Measurements from ENCODE around the gene KRTAP9-9. TPM values are rescaled to one million over a fixed set of nuclear protein-coding genes. Genes with fewer than 3 reads are reported as not detected.
"Not testable (repeated sequence)": the region's sequence is repeated elsewhere in the genome, so short reads cannot be mapped to it uniquely, and the experiment has no call there.

The KRTAP9-9 gene
- polyA plus RNA-seq (2013, experiment 1 of 4): not detected
- polyA plus RNA-seq (2013, experiment 2 of 4): not detected
- polyA plus RNA-seq (2013, experiment 3 of 4): not detected
- polyA plus RNA-seq (2013, experiment 4 of 4): not detected

DNA sequence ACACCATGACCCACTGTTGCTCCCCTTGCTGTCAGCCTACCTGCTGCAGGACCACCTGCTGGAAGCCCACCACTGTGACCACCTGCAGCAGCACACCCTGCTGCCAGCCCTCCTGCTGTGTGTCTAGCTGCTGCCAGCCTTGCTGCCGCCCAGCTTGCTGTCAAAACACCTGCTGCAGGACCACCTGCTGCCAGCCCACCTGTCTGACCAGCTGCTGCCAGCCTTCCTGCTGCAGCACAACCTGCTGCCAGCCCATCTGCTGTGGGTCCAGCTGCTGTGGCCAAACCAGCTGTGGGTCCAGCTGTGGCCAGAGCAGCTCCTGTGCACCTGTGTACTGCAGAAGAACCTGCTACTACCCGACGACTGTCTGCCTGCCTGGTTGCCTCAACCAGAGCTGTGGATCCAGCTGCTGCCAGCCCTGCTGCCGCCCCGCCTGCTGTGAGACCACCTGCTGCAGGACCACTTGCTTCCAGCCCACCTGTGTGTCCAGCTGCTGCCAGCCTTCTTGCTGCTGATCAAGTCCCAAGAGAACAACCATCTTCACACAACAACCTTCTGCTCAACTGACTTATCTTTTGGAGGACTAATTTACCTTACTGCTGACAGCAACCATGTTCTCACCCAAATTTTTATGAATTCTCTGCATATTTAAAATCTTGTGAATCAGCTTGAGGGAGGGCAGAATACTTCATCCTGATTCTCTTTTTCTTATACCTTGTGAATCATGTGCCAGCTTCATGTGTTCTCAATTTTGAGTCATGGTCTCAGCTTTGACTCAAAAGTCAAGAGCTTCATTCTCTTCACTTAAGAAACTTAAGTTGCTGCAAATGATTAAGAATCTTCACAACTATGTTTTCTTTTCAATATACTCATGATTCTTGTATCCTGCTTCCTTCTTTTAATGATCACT lies at the start of gene KRTAP9-9:
TSS of gene KRTAP9-9 (plus strand) at position 4 of the 910 bp plus-strand sequence.
- not testable (repeated sequence) for H3K36me3 ChIP-seq (ENCODE audit: control insufficient read depth, insufficient read depth, low read length); H3K4me1 ChIP-seq (ENCODE audit: control insufficient read depth, insufficient read depth, low read length); H3K27me3 ChIP-seq (ENCODE audit: control insufficient read depth, insufficient read depth, low read length, poor library complexity, severe bottlenecking); H3K27ac ChIP-seq (ENCODE audit: insufficient read depth, low read depth, low read length, poor library complexity, severe bottlenecking); H3K9me3 ChIP-seq (ENCODE audit: control insufficient read depth, low read length); H3K4me3 ChIP-seq (ENCODE audit: insufficient read depth, low read depth, low read length)
- 75 to 80% methylated on average over 5 of the region's 5 CpGs for whole genome bisulfite sequencing, 2 experiments

DNA sequence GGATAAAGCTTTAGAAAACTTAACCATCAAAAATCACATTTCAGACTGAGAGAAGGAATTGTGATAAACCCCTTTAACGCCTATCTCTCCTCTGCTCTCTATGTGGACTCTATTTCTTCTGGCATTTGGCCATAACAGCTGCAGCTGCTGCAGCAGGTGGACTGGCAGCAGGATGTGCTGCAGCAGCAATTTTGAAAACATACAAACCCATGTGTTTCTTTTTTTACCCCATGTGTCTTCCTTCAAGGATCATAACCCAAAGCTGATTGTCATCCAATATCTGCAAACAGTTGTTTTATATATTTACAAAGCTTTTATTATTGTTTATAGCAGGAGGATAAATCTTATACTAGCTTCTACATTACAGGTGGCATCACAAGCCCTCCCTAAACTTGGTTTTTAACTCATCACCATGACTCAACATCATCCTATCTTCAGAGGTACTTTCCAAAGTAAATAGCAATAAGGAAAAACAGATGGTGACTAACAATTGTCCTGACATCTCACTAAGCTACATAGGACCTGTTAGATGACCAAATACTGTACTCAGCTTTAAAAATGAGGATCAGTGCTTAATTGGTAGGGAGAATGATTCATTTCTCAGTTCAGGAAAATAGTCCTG lies 43.2 kb upstream of the KRTAP9-9 start:
- H3K36me3 ChIP-seq (ENCODE audit: control insufficient read depth, insufficient read depth, low read length): no peaks in the 10 kb centered on the region
- H3K4me3 ChIP-seq (ENCODE audit: insufficient read depth, low read depth, low read length): no peak overlapping the region
- WGBS, 2 experiments: 92 to 95% methylated on average over 1 of the region's 1 CpG
- H3K9me3 ChIP-seq (ENCODE audit: control insufficient read depth, low read length): no peaks in the 10 kb centered on the region
- H3K27me3 ChIP-seq (ENCODE audit: control insufficient read depth, insufficient read depth, low read length, poor library complexity, severe bottlenecking): no peaks in the 10 kb centered on the region
- no peaks in the 10 kb centered on the region for H3K4me1 ChIP-seq (ENCODE audit: control insufficient read depth, insufficient read depth, low read length)
- no peak overlapping the region for H3K27ac ChIP-seq (ENCODE audit: insufficient read depth, low read depth, low read length, poor library complexity, severe bottlenecking)

DNA sequence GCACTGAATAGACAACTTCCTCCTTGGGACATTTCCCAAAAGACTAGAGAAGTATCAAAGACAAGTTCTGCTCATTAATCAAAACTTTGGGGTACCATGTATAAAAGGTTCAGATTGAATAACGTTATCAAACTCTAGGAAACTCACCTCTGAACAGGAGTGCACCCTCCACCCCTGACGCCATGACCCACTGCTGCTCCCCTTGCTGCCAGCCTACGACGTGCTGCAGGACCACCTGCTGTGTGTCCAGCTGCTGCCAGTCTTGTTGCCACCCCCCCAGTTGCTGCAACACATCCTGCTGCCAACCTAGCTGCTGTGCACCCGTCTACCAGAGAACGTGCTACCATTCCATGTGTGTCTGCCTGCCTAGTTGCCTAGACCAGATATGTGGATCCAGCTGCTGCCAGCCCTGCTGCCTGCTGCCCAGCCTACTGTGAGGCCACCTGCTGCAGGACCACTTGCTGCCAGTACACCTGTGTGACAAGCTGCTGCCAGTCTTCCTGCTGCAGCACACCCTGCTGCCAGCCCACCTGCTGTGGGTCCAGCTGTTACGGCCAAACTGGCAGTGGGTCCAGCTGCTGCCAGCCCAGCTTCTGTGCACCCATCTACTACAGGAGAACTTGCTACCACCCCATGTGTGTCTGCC lies 42.5 kb upstream of the KRTAP9-9 start:
- Histone ChIP-seq H3K27me3 (ENCODE audit: control insufficient read depth, insufficient read depth, low read length, poor library complexity, severe bottlenecking) (no peaks in the 10 kb centered on the region), H3K36me3 (ENCODE audit: control insufficient read depth, insufficient read depth, low read length) (no peaks in the 10 kb centered on the region), H3K4me3 (ENCODE audit: insufficient read depth, low read depth, low read length) (no peak overlapping the region), H3K27ac (ENCODE audit: insufficient read depth, low read depth, low read length, poor library complexity, severe bottlenecking) (no peak overlapping the region), H3K9me3 (ENCODE audit: control insufficient read depth, low read length) (no peaks in the 10 kb centered on the region), H3K4me1 (ENCODE audit: control insufficient read depth, insufficient read depth, low read length) (no peaks in the 10 kb centered on the region)
- WGBS, 2 experiments: 81 to 84% methylated on average over 7 of the region's 7 CpGs

DNA sequence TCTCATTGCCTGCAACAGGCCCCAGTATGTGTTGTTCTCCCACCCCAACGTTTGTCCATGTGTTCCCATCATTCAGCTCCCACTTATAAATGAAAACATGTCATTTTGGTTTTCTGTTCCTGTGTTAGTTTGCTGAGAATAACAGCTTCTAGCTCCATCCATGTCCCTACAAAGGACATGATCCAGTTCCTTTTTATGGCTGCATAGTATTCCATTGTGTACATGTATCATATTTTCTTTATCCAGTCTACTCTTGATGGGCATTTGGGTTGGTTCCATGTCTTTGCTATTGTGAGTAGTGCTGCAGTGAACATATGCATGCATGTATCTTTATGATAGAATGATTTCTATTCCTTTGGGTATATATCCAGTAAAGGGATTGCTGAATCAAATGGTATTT lies 39.5 kb upstream of the KRTAP9-9 start:
- Histone ChIP-seq H3K4me3 (ENCODE audit: insufficient read depth, low read depth, low read length) (no peak overlapping the region), H3K27me3 (ENCODE audit: control insufficient read depth, insufficient read depth, low read length, poor library complexity, severe bottlenecking) (no peaks in the 10 kb centered on the region), H3K9me3 (ENCODE audit: control insufficient read depth, low read length) (no peaks in the 10 kb centered on the region), H3K27ac (ENCODE audit: insufficient read depth, low read depth, low read length, poor library complexity, severe bottlenecking) (no peak overlapping the region), H3K4me1 (ENCODE audit: control insufficient read depth, insufficient read depth, low read length) (no peaks in the 10 kb centered on the region), H3K36me3 (ENCODE audit: control insufficient read depth, insufficient read depth, low read length) (no peaks in the 10 kb centered on the region)
- 80 to 100% methylated on average over 1 of the region's 1 CpG for WGBS, 2 experiments

DNA sequence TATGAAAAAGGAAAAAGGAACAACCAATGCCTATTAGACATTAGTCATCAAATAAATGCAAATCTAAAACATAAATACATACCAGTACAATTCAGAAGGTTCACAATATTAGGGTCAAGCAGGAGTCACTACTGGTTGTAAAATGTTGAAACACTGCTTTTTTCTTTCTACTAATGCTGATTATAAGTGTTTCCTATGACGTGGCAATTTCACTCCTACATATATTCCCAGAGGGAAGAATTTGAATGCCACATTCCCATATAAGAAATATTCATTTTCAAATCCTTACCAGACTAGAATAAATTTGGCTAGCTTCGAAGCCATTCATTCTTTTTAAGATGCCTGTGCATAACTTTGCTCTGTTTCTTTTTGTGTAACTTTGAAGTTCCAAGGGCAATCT lies 31.4 kb upstream of the KRTAP9-9 start:
- no peaks in the 10 kb centered on the region for H3K9me3 ChIP-seq (ENCODE audit: control insufficient read depth, low read length)
- H3K4me3 ChIP-seq (ENCODE audit: insufficient read depth, low read depth, low read length): no peak overlapping the region
- H3K36me3 ChIP-seq (ENCODE audit: control insufficient read depth, insufficient read depth, low read length): no peaks in the 10 kb centered on the region
- no peaks in the 10 kb centered on the region for H3K4me1 ChIP-seq (ENCODE audit: control insufficient read depth, insufficient read depth, low read length)
- no peaks in the 10 kb centered on the region for H3K27me3 ChIP-seq (ENCODE audit: control insufficient read depth, insufficient read depth, low read length, poor library complexity, severe bottlenecking)
- no peak overlapping the region for H3K27ac ChIP-seq (ENCODE audit: insufficient read depth, low read depth, low read length, poor library complexity, severe bottlenecking)
- 86 to 90% methylated on average over 2 of the region's 2 CpGs for WGBS, 2 experiments

DNA sequence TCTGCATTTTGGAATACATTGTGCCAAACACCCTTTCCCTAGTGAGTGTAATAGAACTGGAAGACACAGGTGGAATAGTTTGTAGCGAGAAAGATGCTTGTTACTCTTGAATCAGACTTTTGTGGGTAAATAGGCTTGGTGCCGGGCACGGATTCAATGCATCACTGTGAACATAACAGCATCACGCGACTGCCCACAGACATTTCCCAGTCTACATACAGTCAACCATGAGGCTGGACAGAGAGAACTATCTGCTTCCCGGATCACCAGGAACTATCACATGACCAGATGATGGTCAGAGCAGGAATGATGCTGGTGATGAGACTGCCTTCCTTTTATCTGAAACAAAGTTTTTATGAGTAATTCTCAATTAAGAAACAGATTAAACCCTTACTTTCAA lies 29.1 kb upstream of the KRTAP9-9 start:
- H3K27ac ChIP-seq (ENCODE audit: insufficient read depth, low read depth, low read length, poor library complexity, severe bottlenecking): no peak overlapping the region
- H3K9me3 ChIP-seq (ENCODE audit: control insufficient read depth, low read length): no peaks in the 10 kb centered on the region
- WGBS, 2 experiments: 95 to 97% methylated on average over 6 of the region's 6 CpGs
- no peaks in the 10 kb centered on the region for H3K4me1 ChIP-seq (ENCODE audit: control insufficient read depth, insufficient read depth, low read length)
- H3K4me3 ChIP-seq (ENCODE audit: insufficient read depth, low read depth, low read length): no peak overlapping the region
- no peaks in the 10 kb centered on the region for H3K27me3 ChIP-seq (ENCODE audit: control insufficient read depth, insufficient read depth, low read length, poor library complexity, severe bottlenecking)
- H3K36me3 ChIP-seq (ENCODE audit: control insufficient read depth, insufficient read depth, low read length): no peaks in the 10 kb centered on the region

DNA sequence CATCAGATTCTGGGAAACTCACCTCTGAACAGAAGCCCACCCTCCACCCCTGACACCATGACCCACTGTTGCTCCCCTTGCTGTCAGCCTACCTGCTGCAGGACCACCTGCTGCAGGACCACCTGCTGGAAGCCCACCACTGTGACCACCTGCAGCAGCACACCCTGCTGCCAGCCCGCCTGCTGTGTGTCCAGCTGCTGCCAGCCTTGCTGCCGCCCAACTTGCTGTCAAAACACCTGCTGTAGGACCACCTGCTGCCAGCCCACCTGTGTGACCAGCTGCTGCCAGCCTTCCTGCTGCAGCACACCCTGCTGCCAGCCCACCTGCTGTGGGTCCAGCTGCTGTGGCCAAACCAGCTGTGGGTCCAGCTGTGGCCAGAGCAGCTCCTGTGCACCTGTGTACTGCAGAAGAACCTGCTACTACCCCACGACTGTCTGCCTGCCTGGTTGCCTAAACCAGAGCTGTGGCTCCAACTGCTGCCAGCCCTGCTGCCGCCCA lies 28.5 kb upstream of the KRTAP9-9 start, which contains the start of gene KRTAP9-2:
TSS of gene KRTAP9-2 (plus strand) at position 51 of the 498 bp plus-strand sequence. CDS start at position 58, 7 bp downstream.
- not testable (repeated sequence) for H3K27me3 ChIP-seq (ENCODE audit: control insufficient read depth, insufficient read depth, low read length, poor library complexity, severe bottlenecking); H3K4me1 ChIP-seq (ENCODE audit: control insufficient read depth, insufficient read depth, low read length); H3K4me3 ChIP-seq (ENCODE audit: insufficient read depth, low read depth, low read length); H3K36me3 ChIP-seq (ENCODE audit: control insufficient read depth, insufficient read depth, low read length); H3K9me3 ChIP-seq (ENCODE audit: control insufficient read depth, low read length); H3K27ac ChIP-seq (ENCODE audit: insufficient read depth, low read depth, low read length, poor library complexity, severe bottlenecking)
- WGBS, 2 experiments: 78 to 80% methylated on average over 2 of the region's 4 CpGs

DNA sequence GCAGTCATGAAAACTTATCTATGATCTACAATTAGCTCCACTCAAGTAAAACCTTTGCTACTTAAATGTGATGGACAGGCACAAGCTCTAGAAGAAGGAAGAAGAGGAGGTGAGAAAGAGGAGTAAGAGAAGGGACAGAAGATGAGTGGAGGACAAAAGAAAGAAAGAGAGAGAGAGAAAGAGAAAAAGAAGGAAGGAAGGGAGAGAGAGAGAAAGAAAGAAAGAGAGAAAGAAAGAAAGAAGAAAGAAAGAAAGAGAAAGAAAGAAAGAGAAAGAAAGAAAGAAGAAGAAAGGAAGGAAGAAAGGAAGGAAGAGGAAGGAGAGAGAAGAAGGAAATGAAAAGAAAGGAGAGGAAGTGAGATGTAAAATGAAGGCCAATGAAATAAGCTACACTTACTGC lies 25.1 kb upstream of the KRTAP9-9 start:
- no peaks in the 10 kb centered on the region for H3K27me3 ChIP-seq (ENCODE audit: control insufficient read depth, insufficient read depth, low read length, poor library complexity, severe bottlenecking)
- no peaks in the 10 kb centered on the region for H3K9me3 ChIP-seq (ENCODE audit: control insufficient read depth, low read length)
- H3K4me1 ChIP-seq (ENCODE audit: control insufficient read depth, insufficient read depth, low read length): no peaks in the 10 kb centered on the region
- no peak overlapping the region for H3K4me3 ChIP-seq (ENCODE audit: insufficient read depth, low read depth, low read length)
- no peaks in the 10 kb centered on the region for H3K36me3 ChIP-seq (ENCODE audit: control insufficient read depth, insufficient read depth, low read length)
- no peak overlapping the region for H3K27ac ChIP-seq (ENCODE audit: insufficient read depth, low read depth, low read length, poor library complexity, severe bottlenecking)

DNA sequence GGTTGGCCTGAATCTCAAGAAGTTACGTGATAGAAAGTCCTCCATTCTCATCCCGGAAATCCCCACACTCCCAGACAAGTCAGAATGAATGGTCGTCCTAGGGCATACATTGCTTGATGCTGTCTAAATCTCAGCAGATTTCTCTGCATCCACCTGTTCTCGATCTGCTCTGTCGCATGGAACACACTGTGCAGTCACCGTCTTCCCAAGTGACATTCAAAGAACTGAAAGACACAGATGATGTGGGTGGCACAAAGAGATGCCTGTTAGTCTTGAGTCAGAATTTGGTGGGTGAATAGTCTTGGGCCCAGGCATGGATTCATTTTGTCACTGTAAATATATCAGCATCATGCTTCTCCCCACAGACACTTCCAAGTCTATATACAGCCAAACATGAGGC lies 23.5 kb upstream of the KRTAP9-9 start:
- Histone ChIP-seq H3K4me3 (ENCODE audit: insufficient read depth, low read depth, low read length) (no peak overlapping the region), H3K9me3 (ENCODE audit: control insufficient read depth, low read length) (no peaks in the 10 kb centered on the region), H3K4me1 (ENCODE audit: control insufficient read depth, insufficient read depth, low read length) (no peaks in the 10 kb centered on the region), H3K27ac (ENCODE audit: insufficient read depth, low read depth, low read length, poor library complexity, severe bottlenecking) (no peak overlapping the region), H3K36me3 (ENCODE audit: control insufficient read depth, insufficient read depth, low read length) (no peaks in the 10 kb centered on the region), H3K27me3 (ENCODE audit: control insufficient read depth, insufficient read depth, low read length, poor library complexity, severe bottlenecking) (no peaks in the 10 kb centered on the region)
- WGBS, 2 experiments: 94 to 95% methylated on average over 6 of the region's 6 CpGs

Measured in ectodermal cell (in vitro differentiated cells).